Activated CD4-positive, alpha-beta T cell treated with anti-CD3 and anti-CD28 coated beads for 36 hours (primary cell): ENCODE results near the gene RRP1B. TPM values are rescaled to one million over a fixed set of nuclear protein-coding genes. Genes with fewer than 3 reads are reported as not detected.
A peak's percentile ranks its signal among the peaks of the same experiment; 100 is the strongest.
"Not testable (repeated sequence)": the region's sequence is repeated elsewhere in the genome, so short reads cannot be mapped to it uniquely, and the experiment has no call there.

Experiments used
- ATAC-seq: fragments of 200-7000 bp; cut with Tn5 transposase; one replicate; pipeline ENCODE4 v1.10.0; 2021; ENCODE audit warnings: mild to moderate bottlenecking, moderate library complexity
- CTCF ChIA-PET: fragments of 350-600 bp; sonication (Branson Sonifier 250); formaldehyde crosslinking; loops from one replicate; lab custom pipeline; 2021; ENCODE audit warnings: antibody characterized with exemption; lab: Charles Lee
- POLR2A ChIA-PET: fragments of 350-600 bp; sonication (Branson Sonifier 250); formaldehyde crosslinking; loops from one replicate; lab custom pipeline; 2021; ENCODE audit warnings: antibody characterized with exemption, inconsistent platforms; lab: Charles Lee
- DNase-seq: peaks from one replicate; pipeline ENCODE4 v3.0.0-alpha.2; 2020
- H3K27ac Mint-ChIP-seq: one replicate; pipeline ENCODE4 v1.8.0; 2021; ENCODE audit warnings: mixed read lengths
- H3K27me3 Mint-ChIP-seq: one replicate; pipeline ENCODE4 v1.8.0; 2021; ENCODE audit warnings: mixed read lengths
- H3K36me3 Mint-ChIP-seq: one replicate; pipeline ENCODE4 v1.8.0; 2021; ENCODE audit warnings: low read depth, mixed read lengths
- H3K4me1 Mint-ChIP-seq: one replicate; pipeline ENCODE4 v1.8.0; 2021; ENCODE audit warnings: mixed read lengths
- H3K4me3 Mint-ChIP-seq: one replicate; pipeline ENCODE4 v1.8.0; 2021; ENCODE audit warnings: mild to moderate bottlenecking, moderate library complexity, mixed read lengths
- H3K9me3 Mint-ChIP-seq: one replicate; pipeline ENCODE4 v1.8.0; 2021; ENCODE audit warnings: low read depth, mixed read lengths
- intact Hi-C, 2 experiments: fragments of 100-400 bp; cut with DNase I in 1 of 2; cut with micrococcal nuclease in 1 of 2; formaldehyde crosslinking; loops; one replicate each; pipeline versions ENCODE4 v1.14.2 to v1.15.1; 2022 to 2024; cut with DNase I, micrococcal nuclease
- total RNA-seq, 2 experiments: library from RNA; stranded (reverse); gene quantifications; one replicate each; pipeline ENCODE4 v1.2.3, GENCODE V29; 2021

The RRP1B gene
- total RNA-seq, 2 experiments from 2014 or later = 64.0 to 66.7 TPM

DNA sequence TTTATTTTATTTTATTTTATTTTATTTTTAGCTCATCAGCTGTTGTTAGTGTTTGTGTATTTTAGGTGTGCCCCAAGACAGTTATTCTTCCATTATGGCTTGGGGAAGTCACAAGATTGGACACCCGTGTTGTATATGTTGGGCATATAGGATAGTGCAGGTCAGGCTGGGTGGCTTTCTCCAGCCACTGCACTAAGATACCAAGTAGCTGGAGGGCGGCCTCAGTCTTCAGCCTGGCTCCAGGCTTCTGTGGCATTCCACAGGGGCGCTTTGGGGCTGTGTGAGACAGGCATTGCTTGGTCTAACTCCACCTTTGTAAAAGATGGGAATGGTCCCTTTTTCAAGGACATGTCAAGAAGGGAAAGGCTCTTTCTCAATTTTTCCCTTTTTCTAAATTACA is 16.5 kb downstream of the RRP1B start:
- ATAC-seq = no peak
- POLR2A ChIA-PET = no interaction called here
- no peak overlapping the region for H3K27ac Mint-ChIP-seq

GRCh38 chr21:43676391-43676790 is 17.0 kb downstream of the RRP1B start:
- CTCF ChIA-PET = interaction anchor here (0.8 kb wide), 3 partner anchors 12 to 1374 kb away, joined by 3 to 5 read pairs (median 3); no protein-coding TSS in a partner anchor
- peaks cover 66% of the 10 kb centered on the region for H3K36me3 Mint-ChIP-seq
- ATAC-seq (no peak), DNase-seq (no peak)
- H3K4me3 Mint-ChIP-seq = no peak overlapping the region
- no peak overlapping the region for H3K27ac Mint-ChIP-seq
- H3K4me1 Mint-ChIP-seq = peaks cover 2% of the 10 kb centered on the region
- no peaks in the 10 kb centered on the region for H3K9me3 Mint-ChIP-seq
- intact Hi-C loops = no loop called here
- no peaks in the 10 kb centered on the region for H3K27me3 Mint-ChIP-seq
- POLR2A ChIA-PET = no interaction called here

More for the DNA sequence above, 16.5 kb downstream of the RRP1B start:
- CTCF ChIA-PET = interaction anchor here (0.8 kb wide), 3 partner anchors 11 to 1375 kb away, joined by 3 to 5 read pairs (median 3); no protein-coding TSS in a partner anchor
- Mint-ChIP-seq H3K4me3 (no peak overlapping the region), H3K27me3 (no peaks in the 10 kb centered on the region), H3K9me3 (no peaks in the 10 kb centered on the region), H3K36me3 (peaks cover 67% of the 10 kb centered on the region), H3K4me1 (peaks cover 2% of the 10 kb centered on the region)
- DNase-seq = no peak
- intact Hi-C loops = no loop called here

- intact Hi-C loops = no loop called here
- Mint-ChIP-seq H3K4me1 (peaks cover 2% of the 10 kb centered on the region), H3K9me3 (no peaks in the 10 kb centered on the region), H3K27ac (peak overlapping the region; percentile 4), H3K36me3 (peaks cover 65% of the 10 kb centered on the region), H3K4me3 (no peak overlapping the region), H3K27me3 (no peaks in the 10 kb centered on the region)
- DNase-seq (no peak), ATAC-seq (no peak)
- ChIA-PET CTCF (no interaction called here), POLR2A (no interaction called here)
Measured at GRCh38 chr21:43679951-43680350, 20.6 kb downstream of the RRP1B start.

DNA sequence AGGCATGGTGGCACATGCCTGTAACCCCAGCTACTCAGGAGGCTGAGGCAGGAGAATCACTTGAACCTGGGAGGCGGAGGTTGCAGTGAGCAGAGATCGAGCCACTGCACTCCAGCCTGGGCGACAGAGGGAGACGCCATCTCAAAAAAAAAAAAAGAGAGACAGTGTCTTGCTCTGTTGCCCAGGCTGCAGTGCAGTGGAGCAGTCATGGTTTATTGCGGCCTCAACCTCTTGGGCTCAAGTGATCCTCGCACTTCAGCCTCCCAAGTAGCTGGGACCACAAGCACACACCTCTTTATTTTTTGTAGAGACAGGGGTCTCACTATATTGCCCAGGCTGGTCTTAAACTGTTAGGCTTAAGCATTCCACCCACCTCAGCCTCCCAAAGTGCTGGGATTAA is 21.1 kb downstream of the RRP1B start:
- H3K27me3 Mint-ChIP-seq, intact Hi-C loops, H3K9me3 Mint-ChIP-seq, CTCF ChIA-PET, POLR2A ChIA-PET, ATAC-seq, H3K4me1 Mint-ChIP-seq, H3K27ac Mint-ChIP-seq, DNase-seq, H3K4me3 Mint-ChIP-seq: not testable (repeated sequence)
- peaks cover 65% of the 10 kb centered on the region for H3K36me3 Mint-ChIP-seq

DNA sequence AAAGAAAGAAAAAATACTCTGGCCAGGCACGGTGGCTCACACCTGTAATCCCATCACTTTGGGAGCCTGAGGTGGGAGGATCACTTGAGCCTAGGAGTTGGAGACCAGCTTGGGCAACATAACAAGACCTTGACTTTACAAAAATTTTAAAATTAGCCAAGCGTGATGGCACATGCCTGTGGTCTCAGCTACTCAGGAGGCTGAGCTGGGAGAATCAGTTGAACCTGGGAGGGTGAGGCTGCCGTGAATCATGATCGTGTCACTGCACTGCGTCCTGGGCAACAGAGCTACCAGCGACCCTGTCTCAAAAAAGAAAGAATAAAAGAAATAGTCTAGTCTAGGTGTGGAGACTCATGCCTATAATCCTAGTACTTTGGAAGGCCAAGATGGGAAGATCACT is 22.3 kb downstream of the RRP1B start:
- Mint-ChIP-seq H3K9me3 (no peaks in the 10 kb centered on the region), H3K27ac (no peak overlapping the region), H3K4me3 (no peak overlapping the region), H3K4me1 (peaks cover 2% of the 10 kb centered on the region), H3K27me3 (no peaks in the 10 kb centered on the region), H3K36me3 (peaks cover 68% of the 10 kb centered on the region)
- ChIA-PET CTCF (interaction anchor here (0.7 kb wide), 1 partner anchor 12 kb away, joined by 4 read pairs; no protein-coding TSS in a partner anchor), POLR2A (no interaction called here)
- intact Hi-C loops = no loop called here
- ATAC-seq (no peak), DNase-seq (no peak)

- DNase-seq (no peak), ATAC-seq (no peak)
- no peaks in the 10 kb centered on the region for H3K4me1 Mint-ChIP-seq
- intact Hi-C loops = no loop called here
- H3K27ac Mint-ChIP-seq = no peak overlapping the region
- no peaks in the 10 kb centered on the region for H3K27me3 Mint-ChIP-seq
- H3K9me3 Mint-ChIP-seq = no peaks in the 10 kb centered on the region
- ChIA-PET CTCF (no interaction called here), POLR2A (no interaction called here)
- H3K4me3 Mint-ChIP-seq = no peak overlapping the region
- peaks cover 57% of the 10 kb centered on the region for H3K36me3 Mint-ChIP-seq
Measured at GRCh38 chr21:43684424-43684823, 25.1 kb downstream of the RRP1B start.

DNA sequence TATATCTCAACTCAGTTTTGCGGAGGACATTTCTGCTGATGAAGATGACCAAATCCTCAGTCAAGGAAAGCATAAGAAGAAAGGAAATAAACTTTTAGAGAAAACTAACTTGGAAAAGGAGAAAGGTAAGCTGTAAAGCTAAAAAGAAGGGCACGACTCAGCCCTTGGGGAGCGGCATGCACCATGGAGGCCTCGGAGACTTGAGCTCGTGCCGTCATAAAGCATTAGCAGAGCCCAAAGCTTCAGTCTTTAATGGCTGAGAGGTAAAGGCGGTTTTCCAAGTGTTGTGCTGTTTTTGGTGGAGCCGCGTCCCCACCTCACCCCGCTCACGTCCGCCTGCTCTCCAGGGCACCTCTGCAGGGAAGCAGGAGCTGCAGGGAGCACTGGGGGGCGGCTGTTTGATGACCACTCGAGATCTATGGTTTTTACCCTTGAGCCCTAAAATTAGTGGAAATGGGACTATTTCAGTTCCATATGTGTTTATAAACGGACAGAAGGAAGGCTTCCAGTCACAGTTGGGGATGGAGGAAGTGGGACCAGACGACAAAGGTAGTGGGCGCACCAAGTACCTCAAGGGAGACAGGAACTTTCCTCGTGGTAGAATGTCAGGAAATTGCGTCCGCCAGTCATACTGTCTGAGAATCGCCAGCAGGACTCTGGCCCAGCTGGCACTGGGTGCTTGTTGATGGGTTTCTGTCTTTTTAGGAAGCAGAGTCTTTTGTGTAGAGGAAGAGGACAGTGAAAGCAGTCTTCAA is 27.6 kb downstream of the RRP1B start:
- Mint-ChIP-seq H3K4me1 (no peaks in the 10 kb centered on the region), H3K27me3 (no peaks in the 10 kb centered on the region), H3K27ac (no peak overlapping the region), H3K9me3 (no peaks in the 10 kb centered on the region), H3K4me3 (no peak overlapping the region), H3K36me3 (peaks cover 59% of the 10 kb centered on the region)
- POLR2A ChIA-PET = no interaction called here
- intact Hi-C loops = loop anchor here in 1 of 2 experiments (5.0 kb wide), 1 partner anchor 50 kb away; no protein-coding TSS in a partner anchor
- ATAC-seq = no peak
- CTCF ChIA-PET = interaction anchor here (0.6 to 0.9 kb wide), 2 partner anchors 40 to 42 kb away, joined by 3 to 4 read pairs; no protein-coding TSS in a partner anchor
- DNase-seq = no peak

DNA sequence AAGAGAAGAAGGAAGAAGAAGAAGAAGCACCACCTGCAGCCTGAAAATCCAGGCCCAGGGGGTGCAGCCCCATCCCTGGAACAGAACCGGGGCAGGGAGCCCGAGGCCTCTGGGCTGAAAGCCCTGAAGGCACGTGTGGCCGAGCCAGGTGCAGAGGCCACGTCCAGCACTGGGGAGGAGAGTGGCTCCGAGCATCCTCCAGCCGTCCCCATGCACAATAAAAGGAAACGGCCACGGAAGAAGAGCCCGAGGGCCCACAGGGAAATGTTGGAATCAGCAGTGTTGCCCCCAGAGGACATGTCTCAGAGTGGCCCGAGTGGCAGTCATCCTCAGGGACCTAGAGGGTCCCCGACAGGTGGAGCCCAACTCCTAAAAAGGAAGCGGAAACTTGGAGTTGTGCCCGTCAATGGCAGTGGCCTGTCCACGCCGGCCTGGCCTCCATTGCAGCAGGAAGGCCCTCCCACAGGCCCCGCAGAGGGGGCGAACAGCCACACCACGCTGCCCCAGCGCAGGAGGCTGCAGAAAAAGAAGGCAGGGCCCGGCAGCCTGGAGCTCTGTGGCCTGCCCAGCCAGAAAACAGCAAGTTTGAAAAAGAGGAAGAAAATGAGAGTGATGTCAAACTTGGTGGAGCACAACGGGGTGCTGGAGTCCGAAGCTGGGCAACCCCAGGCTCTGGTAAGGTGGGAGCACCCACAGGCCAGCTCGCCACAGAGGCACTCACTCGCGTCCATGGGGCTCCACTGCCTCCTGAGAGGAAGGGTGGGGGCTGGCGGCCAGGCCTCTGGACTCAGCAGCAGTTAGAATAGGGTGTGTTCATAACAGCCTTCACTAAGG is 28.4 kb downstream of the RRP1B start:
- H3K27ac Mint-ChIP-seq = no peak overlapping the region
- H3K27me3 Mint-ChIP-seq = no peaks in the 10 kb centered on the region
- H3K36me3 Mint-ChIP-seq = peaks cover 56% of the 10 kb centered on the region
- H3K9me3 Mint-ChIP-seq = no peaks in the 10 kb centered on the region
- no peak for DNase-seq
- no peak overlapping the region for H3K4me3 Mint-ChIP-seq
- no peaks in the 10 kb centered on the region for H3K4me1 Mint-ChIP-seq
- intact Hi-C loops = loop anchor here in 1 of 2 experiments (5.0 kb wide), 1 partner anchor 50 kb away; no protein-coding TSS in a partner anchor
- CTCF ChIA-PET = no interaction called here
- ATAC-seq = no peak
- POLR2A ChIA-PET = no interaction called here

DNA sequence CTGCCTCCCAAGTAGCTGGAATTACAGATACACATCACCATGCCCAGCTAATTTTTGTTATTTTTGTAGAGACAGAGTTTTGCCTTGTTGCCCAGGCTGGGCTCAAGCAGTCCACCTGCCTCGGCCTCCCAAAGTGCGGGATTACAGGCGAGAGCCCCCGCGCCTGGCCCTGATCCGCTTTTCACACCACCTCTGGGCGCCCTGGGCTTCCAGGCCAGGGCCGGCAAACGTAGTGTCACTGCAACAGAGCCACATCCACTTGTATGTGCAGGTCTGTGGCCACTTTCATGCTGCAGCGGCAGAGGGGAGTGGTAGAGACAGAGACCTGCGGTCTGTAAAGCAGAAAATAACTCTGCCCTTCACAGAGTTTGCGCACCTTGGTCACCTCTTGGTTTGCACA is 29.5 kb downstream of the RRP1B start:
- Mint-ChIP-seq H3K4me1 (no peaks in the 10 kb centered on the region), H3K4me3 (no peak overlapping the region)
- no peak for ATAC-seq

GRCh38 chr21:43689556-43690337 is 30.4 kb downstream of the RRP1B start:
- intact Hi-C loops = loop anchor here in 1 of 2 experiments (5.0 kb wide), 1 partner anchor 52 kb away; no protein-coding TSS in a partner anchor
- H3K36me3 Mint-ChIP-seq = peaks cover 56% of the 10 kb centered on the region

More for the DNA sequence above, 29.5 kb downstream of the RRP1B start:
- no peaks in the 10 kb centered on the region for H3K9me3 Mint-ChIP-seq
- POLR2A ChIA-PET = interaction anchor here (0.5 kb wide), 1 partner anchor 14 kb away, joined by 3 read pairs; no protein-coding TSS in a partner anchor
- no peaks in the 10 kb centered on the region for H3K27me3 Mint-ChIP-seq
- no peak overlapping the region for H3K27ac Mint-ChIP-seq
- peaks cover 58% of the 10 kb centered on the region for H3K36me3 Mint-ChIP-seq
- DNase-seq = no peak
- CTCF ChIA-PET = no interaction called here
- intact Hi-C loops = loop anchor here in 1 of 2 experiments (5.0 kb wide), 1 partner anchor 52 kb away; no protein-coding TSS in a partner anchor

GRCh38 chr21:43690346-43690745 is 31.0 kb downstream of the RRP1B start:
- H3K9me3 Mint-ChIP-seq = no peaks in the 10 kb centered on the region
- H3K4me3 Mint-ChIP-seq = no peak overlapping the region
- CTCF ChIA-PET = no interaction called here
- intact Hi-C loops = no loop called here
- no peaks in the 10 kb centered on the region for H3K27me3 Mint-ChIP-seq
- no peaks in the 10 kb centered on the region for H3K4me1 Mint-ChIP-seq
- H3K36me3 Mint-ChIP-seq = peaks cover 55% of the 10 kb centered on the region
- ATAC-seq = no peak
- POLR2A ChIA-PET = no interaction called here
- no peak overlapping the region for H3K27ac Mint-ChIP-seq
- no peak for DNase-seq

More at GRCh38 chr21:43689556-43690337, 30.4 kb downstream of the RRP1B start:
- no peak for ATAC-seq
- no peaks in the 10 kb centered on the region for H3K27me3 Mint-ChIP-seq
- no peak for DNase-seq
- H3K9me3 Mint-ChIP-seq = no peaks in the 10 kb centered on the region
- H3K27ac Mint-ChIP-seq = no peak overlapping the region
- POLR2A ChIA-PET = no interaction called here
- H3K4me1 Mint-ChIP-seq = no peaks in the 10 kb centered on the region
- H3K4me3 Mint-ChIP-seq = no peak overlapping the region
- CTCF ChIA-PET = no interaction called here
